ENCODE measurements around the gene CFAP221. TPM values are rescaled to one million over a fixed set of nuclear protein-coding genes. Genes with fewer than 3 reads are reported as not detected.

The CFAP221 gene
- total RNA-seq, 1 donor from 2014 or later = not detected

DNA sequence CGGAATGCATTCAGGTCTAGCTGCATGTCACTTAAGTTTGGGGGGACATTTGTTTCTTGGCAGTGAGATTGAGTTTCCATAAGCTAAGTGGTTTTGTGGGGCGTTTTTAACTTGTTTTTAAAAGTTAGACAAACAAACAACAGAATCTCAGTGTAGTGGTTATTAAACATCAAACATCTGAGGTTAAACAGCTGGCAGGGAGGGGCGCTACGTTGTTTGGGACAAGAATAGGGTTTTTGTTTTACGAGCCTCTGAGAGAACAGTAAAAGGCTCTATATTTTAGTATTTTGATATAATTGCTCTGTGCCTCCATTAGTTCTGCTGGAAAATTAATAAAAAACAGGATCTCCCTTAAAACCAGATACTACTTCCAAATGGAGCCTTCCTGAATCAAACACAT is 93.1 kb downstream of the CFAP221 start:
- no peaks in the 10 kb centered on the region for H3K9me3 ChIP-seq
- no peak overlapping the region for H3K4me3 ChIP-seq
- H3K4me1 ChIP-seq = peaks cover 0 to 3% of the 10 kb centered on the region in 2 donors
- intact Hi-C loops (cut with DNase I) = no loop called here
- no peak for DNase-seq (ENCODE audit: low spot score in 2 of 2)
- no peak for TF ChIP-seq CTCF (IDR thresholded peaks at IDR 0.05)
- H3K27me3 ChIP-seq = no peaks in the 10 kb centered on the region
- H3K36me3 ChIP-seq = no peaks in the 10 kb centered on the region
- no peak overlapping the region for H3K27ac ChIP-seq

DNA sequence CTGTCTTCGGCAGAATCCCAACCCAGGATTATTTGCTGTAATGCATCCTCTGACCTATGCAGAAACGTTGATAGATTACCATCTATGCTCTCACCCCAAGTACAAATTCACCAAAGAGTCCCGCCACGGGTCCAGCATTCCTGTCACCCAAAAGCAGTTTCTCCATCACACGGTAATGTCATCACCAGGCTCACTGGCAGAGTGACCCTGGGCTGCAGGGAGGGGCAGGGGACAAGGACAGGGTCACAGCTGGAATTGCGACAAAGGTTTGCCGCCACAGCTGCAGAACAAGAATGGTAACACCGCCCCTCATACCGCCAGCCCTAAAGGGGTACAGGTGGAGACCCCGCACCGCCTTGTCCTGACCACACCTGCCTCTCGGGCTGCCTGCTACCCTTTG is 94.0 kb downstream of the CFAP221 start:
- DNase-seq (ENCODE audit: low spot score in 2 of 2) = no peak
- H3K4me3 ChIP-seq = no peak overlapping the region
- intact Hi-C loops (cut with DNase I) = no loop called here
- H3K9me3 ChIP-seq = no peaks in the 10 kb centered on the region
- H3K36me3 ChIP-seq = no peaks in the 10 kb centered on the region
- H3K27me3 ChIP-seq = no peaks in the 10 kb centered on the region
- H3K4me1 ChIP-seq = peaks cover 0 to 3% of the 10 kb centered on the region in 2 donors
- TF ChIP-seq CTCF (IDR thresholded peaks at IDR 0.05) = no peak
- H3K27ac ChIP-seq = no peak overlapping the region

GRCh38 chr2:119638685-119639554 is 94.7 kb downstream of the CFAP221 start:
- no peaks in the 10 kb centered on the region for H3K9me3 ChIP-seq
- TF ChIP-seq CTCF (IDR thresholded peaks at IDR 0.05) = no peak
- no peaks in the 10 kb centered on the region for H3K36me3 ChIP-seq
- H3K4me1 ChIP-seq = peaks cover 0 to 3% of the 10 kb centered on the region in 2 donors
- H3K27me3 ChIP-seq = no peaks in the 10 kb centered on the region
- intact Hi-C loops (cut with DNase I) = no loop called here
- DNase-seq (ENCODE audit: low spot score in 2 of 2) = no peak
- no peak overlapping the region for H3K27ac ChIP-seq
- H3K4me3 ChIP-seq = no peak overlapping the region

- peak in 1 of 2 donors; percentile 81 for DNase-seq (ENCODE audit: low spot score in 2 of 2)
- intact Hi-C loops (cut with DNase I) = loop anchor here (1.0 to 10.0 kb wide), 2 partner anchors 19 to 157 kb away; no protein-coding TSS in a partner anchor
- no peak overlapping the region for H3K27ac ChIP-seq
- no peaks in the 10 kb centered on the region for H3K36me3 ChIP-seq
- TF ChIP-seq CTCF (IDR thresholded peaks at IDR 0.05) = peak; percentile 66 to 96 (median 91)
- peaks cover 0 to 8% of the 10 kb centered on the region in 2 donors for H3K4me1 ChIP-seq
- peak overlapping the region in 1 of 2 donors; percentile 9 for H3K4me3 ChIP-seq
- no peaks in the 10 kb centered on the region for H3K9me3 ChIP-seq
- H3K27me3 ChIP-seq = no peaks in the 10 kb centered on the region
Observed at GRCh38 chr2:119641562-119642258, 97.5 kb downstream of the CFAP221 start.

- DNase-seq (ENCODE audit: low spot score in 2 of 2) = no peak
- peaks cover 0 to 20% of the 10 kb centered on the region in 2 donors for H3K4me1 ChIP-seq
- no peak overlapping the region for H3K4me3 ChIP-seq
- H3K9me3 ChIP-seq = no peaks in the 10 kb centered on the region
- no peaks in the 10 kb centered on the region for H3K27me3 ChIP-seq
- no peak for TF ChIP-seq CTCF (IDR thresholded peaks at IDR 0.05)
- H3K27ac ChIP-seq = no peak overlapping the region
- no peaks in the 10 kb centered on the region for H3K36me3 ChIP-seq
- intact Hi-C loops (cut with DNase I) = loop anchor here (2.0 to 10.0 kb wide), 2 partner anchors 115 to 159 kb away; partner anchors contain the start of gene PTPN4
Observed at GRCh38 chr2:119644186-119644585, 99.9 kb downstream of the CFAP221 start.

Data from ascending aorta (tissue), 2 donors.